B cell (primary cell): ENCODE measurements around the gene LMOD2.

Source experiments
- EZH2 ChIP-seq: IDR thresholded peaks from 2 replicates; pipeline ENCODE4 v1.6.1; 2012; ENCODE audit warnings: borderline replicate concordance, low read depth, mild to moderate bottlenecking, moderate library complexity, low read length; ENCODE audit not compliant: insufficient read depth, poor library complexity, severe bottlenecking
- TF ChIP-seq, protein P1 (sequence below): fragments of 200-600 bp; IDR thresholded peaks from one replicate; pipeline ENCODE4 v1.8.0; 2022; ENCODE audit warnings: antibody characterized with exemption, mild to moderate bottlenecking

DNA sequence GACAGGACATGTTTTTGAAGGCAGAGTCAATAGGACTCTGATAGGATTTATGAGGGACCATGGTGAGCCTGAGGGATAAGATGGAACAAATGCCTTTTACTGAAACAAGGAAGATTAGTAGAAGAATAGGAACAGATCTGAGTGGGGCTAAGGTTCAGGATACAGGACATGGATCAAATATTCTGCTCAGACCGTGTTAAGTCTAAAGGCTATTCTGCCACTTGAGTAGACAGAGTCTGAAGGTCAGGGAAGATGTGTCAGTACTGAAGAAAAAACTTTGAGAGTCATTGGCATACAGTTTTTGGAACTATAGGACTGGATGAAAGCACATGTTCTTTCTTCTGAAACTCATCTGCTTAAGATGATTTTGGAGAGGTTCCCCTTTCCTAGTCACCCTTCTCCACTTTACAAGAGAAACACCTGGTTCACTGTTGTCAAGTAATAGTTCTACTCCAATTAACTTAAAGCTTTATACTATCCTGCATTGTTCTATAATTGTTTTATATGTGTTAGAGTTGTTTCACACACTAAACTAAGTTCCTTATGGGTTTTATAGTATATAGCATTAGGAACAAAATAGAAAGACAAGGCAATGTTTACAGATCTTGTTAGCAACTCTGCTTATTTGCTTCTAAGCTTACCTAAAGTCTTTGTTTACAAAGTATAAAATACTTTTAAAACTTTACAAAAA, 49.7 kb downstream of the LMOD2 start:
- no peak for TF ChIP-seq EZH2
- TF ChIP-seq, protein P1, sequence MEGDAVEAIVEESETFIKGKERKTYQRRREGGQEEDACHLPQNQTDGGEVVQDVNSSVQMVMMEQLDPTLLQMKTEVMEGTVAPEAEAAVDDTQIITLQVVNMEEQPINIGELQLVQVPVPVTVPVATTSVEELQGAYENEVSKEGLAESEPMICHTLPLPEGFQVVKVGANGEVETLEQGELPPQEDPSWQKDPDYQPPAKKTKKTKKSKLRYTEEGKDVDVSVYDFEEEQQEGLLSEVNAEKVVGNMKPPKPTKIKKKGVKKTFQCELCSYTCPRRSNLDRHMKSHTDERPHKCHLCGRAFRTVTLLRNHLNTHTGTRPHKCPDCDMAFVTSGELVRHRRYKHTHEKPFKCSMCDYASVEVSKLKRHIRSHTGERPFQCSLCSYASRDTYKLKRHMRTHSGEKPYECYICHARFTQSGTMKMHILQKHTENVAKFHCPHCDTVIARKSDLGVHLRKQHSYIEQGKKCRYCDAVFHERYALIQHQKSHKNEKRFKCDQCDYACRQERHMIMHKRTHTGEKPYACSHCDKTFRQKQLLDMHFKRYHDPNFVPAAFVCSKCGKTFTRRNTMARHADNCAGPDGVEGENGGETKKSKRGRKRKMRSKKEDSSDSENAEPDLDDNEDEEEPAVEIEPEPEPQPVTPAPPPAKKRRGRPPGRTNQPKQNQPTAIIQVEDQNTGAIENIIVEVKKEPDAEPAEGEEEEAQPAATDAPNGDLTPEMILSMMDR: no peak
